GM12875 (cell line): ENCODE measurements around the gene GOLPH3.
"Not testable (repeated sequence)": the region's sequence is repeated elsewhere in the genome, so short reads cannot be mapped to it uniquely, and the experiment has no call there.

Source experiments
- H3K4me3 ChIP-seq: one replicate; pipeline ENCODE4 v1.5.1; 2011; ENCODE audit warnings: low read depth, low read length, control low read depth
- TF ChIP-seq, protein P1 (sequence below): IDR thresholded peaks from 2 replicates; pipeline ENCODE4 v1.5.1; 2011; ENCODE audit warnings: low read depth, mild to moderate bottlenecking, control low read depth, inconsistent platforms, low read length, moderate library complexity, borderline replicate concordance; ENCODE audit not compliant: insufficient read depth

GOLPH3 gene

DNA sequence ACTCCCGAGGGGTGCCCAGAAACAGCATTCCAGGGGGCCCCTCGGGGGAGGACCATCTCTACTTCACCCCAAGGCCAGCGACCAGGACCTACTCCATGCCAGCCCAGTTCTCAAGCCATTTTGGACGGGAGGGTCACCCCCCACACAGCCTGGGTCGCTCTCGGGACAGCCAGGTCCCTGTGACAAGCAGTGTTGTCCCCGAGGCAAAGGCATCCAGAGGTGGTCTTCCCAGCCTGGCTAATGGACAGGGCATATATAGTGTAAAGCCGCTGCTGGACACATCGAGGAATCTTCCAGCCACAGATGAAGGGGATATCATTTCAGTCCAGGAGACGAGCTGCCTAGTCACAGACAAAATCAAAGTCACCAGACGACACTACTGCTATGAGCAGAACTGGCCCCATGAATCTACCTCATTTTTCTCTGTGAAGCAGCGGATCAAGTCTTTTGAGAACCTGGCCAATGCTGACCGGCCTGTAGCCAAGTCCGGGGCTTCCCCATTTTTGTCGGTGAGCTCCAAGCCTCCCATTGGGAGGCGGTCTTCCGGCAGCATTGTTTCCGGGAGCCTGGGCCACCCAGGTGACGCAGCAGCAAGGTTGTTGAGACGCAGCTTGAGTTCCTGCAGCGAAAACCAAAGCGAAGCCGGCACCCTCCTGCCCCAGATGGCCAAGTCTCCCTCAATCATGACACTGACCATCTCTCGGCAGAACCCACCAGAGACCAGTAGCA is 83.9 kb downstream of the GOLPH3 start:
- H3K4me3 ChIP-seq = no peak overlapping the region
- TF ChIP-seq, protein P1, sequence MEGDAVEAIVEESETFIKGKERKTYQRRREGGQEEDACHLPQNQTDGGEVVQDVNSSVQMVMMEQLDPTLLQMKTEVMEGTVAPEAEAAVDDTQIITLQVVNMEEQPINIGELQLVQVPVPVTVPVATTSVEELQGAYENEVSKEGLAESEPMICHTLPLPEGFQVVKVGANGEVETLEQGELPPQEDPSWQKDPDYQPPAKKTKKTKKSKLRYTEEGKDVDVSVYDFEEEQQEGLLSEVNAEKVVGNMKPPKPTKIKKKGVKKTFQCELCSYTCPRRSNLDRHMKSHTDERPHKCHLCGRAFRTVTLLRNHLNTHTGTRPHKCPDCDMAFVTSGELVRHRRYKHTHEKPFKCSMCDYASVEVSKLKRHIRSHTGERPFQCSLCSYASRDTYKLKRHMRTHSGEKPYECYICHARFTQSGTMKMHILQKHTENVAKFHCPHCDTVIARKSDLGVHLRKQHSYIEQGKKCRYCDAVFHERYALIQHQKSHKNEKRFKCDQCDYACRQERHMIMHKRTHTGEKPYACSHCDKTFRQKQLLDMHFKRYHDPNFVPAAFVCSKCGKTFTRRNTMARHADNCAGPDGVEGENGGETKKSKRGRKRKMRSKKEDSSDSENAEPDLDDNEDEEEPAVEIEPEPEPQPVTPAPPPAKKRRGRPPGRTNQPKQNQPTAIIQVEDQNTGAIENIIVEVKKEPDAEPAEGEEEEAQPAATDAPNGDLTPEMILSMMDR = no peak

DNA sequence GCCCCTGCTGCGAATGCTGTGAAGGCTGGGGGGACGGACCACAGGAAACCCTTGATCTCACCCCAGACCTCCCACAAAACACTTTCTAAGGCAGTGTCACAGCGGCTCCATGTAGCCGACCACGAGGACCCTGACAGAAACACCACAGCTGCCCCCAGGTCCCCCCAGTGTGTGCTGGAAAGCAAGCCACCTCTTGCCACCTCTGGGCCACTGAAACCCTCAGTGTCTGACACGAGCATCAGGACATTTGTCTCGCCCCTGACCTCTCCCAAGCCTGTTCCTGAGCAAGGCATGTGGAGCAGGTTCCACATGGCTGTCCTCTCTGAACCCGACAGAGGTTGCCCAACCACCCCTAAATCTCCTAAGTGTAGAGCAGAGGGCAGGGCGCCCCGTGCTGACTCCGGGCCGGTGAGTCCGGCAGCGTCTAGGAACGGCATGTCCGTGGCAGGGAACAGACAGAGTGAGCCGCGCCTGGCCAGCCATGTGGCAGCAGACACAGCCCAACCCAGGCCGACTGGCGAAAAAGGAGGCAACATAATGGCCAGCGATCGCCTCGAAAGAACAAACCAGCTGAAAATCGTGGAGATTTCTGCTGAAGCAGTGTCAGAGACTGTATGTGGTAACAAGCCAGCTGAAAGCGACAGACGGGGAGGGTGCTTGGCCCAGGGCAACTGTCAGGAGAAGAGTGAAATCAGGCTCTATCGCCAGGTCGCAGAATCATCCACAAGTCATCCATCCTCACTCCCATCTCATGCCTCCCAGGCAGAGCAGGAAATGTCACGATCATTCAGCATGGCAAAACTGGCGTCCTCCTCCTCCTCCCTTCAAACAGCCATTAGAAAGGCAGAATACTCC is 84.7 kb downstream of the GOLPH3 start:
- TF ChIP-seq, protein P1 = no peak
- H3K4me3 ChIP-seq = no peak overlapping the region

DNA sequence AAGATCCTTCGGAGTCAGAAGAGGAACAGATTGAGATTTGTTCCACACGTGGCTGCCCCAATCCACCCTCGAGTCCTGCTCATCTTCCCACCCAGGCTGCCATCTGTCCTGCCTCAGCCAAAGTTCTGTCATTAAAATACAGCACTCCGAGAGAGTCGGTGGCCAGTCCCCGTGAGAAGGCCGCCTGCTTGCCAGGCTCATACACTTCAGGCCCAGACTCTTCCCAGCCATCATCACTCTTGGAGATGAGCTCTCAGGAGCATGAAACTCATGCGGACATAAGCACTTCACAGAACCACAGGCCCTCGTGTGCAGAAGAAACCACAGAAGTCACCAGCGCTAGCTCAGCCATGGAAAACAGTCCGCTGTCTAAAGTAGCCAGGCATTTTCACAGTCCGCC is 85.9 kb downstream of the GOLPH3 start:
- TF ChIP-seq, protein P1 = no peak
- H3K4me3 ChIP-seq = no peak overlapping the region

DNA sequence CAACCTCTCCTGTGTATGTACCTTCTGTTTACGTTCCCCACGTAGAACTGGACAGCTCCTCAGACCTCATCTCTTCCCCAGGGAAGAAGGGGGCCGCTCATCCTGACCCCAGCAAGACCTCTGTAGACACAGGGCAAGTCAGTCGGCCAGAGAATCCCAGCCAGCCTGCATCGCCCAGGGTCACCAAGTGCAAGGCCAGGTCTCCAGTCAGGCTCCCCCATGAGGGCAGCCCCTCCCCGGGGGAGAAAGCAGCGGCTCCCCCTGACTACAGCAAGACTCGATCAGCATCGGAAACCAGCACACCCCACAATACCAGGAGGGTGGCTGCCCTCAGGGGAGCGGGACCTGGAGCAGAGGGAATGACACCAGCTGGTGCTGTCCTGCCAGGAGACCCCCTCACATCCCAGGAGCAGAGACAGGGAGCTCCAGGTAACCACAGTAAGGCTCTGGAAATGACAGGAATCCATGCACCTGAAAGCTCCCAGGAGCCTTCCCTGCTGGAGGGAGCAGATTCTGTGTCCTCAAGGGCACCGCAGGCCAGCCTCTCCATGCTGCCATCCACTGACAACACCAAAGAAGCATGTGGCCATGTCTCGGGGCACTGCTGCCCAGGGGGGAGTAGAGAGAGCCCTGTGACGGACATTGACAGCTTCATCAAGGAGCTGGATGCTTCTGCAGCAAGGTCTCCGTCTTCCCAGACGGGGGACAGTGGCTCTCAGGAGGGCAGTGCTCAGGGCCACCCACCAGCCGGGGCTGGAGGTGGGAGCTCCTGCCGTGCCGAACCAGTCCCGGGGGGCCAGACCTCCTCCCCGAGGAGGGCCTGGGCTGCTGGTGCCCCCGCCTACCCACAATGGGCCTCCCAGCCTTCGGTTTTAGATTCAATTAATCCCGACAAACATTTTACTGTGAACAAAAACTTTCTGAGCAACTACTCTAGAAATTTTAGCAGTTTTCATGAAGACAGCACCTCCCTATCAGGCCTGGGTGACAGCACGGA is 86.7 kb downstream of the GOLPH3 start:
- H3K4me3 ChIP-seq = no peak overlapping the region
- TF ChIP-seq, protein P1 = no peak

DNA sequence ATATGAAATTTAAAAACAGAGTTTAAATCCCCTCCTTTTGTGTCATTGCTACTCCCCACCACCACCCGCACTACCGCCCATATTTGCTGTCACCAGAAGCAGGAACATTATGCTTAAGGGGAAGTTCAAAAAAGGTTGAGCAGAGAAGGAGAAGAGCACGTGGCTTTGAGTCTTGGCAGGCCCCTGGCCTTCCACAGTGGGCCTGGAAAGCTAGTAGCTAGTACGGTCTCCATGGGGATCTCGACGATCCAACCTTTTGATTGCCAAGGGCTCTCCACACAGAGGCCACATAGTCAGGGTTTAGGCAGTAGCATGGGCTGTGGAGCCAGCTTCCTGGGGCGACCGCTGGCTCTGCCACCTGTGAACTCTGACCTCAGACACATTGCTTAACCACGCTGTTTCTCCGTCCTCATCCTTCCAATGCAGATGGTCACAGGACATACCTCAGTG is 90.1 kb downstream of the GOLPH3 start:
- no peak overlapping the region for H3K4me3 ChIP-seq
- TF ChIP-seq, protein P1 = no peak

DNA sequence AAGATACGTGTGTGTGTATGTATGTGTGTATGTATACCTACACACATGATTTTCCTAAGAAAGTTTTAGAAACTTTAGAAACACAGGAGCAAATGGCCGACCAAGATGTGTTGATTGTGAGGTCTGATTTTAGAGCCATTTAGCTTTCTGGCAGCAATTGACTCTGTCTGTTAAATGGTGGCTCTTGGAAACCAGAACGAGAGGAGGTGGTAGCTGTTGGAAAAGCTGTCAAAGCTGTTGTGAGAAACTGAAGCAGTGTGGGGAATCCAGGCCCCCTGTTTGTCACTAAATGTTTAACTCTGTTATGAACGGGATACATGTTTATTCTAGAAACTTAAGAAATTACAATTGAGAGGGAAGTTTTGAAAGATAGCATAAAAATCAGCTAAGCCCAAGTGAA is 91.4 kb downstream of the GOLPH3 start:
- H3K4me3 ChIP-seq = no peak overlapping the region

DNA sequence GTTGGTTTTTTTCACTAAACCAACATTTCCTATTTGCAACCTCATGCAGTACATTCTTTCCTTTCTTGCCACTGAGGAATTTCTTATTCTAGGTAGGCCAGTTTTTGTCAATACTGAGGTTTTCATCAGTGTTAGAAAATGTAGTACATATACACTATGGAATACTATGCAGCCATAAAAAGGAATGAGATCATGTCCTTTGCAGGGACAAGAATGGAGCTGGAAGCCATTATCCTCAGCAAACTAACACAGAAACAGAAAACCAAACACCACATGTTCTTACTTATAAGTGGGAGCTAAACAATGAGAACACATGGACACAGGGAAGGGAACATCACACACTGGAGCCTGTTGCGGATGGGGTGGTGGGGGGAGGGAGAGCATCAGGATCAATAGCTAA is 93.6 kb downstream of the GOLPH3 start:
- H3K4me3 ChIP-seq = not testable (repeated sequence)

More for the DNA sequence above, 91.4 kb downstream of the GOLPH3 start:
- TF ChIP-seq, protein P1 = no peak

DNA sequence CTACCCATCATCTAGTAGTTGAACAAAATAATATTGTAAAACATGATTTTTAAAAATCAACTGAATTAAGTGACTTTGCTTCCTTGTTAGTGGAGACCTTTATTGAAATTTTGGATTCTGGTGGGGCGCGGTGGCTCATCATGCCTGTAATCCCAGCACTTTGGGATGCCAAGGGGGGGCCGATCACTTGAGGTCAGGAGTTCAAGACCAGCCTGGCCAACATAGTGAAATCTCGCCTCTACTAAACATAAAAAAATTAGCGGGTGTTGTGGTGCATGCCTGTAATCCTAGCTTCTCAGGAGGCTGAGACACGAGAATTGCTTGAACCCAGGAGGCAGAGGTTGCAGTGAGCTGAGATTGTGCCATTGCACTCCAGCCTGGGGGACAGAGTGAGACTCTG is 95.3 kb downstream of the GOLPH3 start:
- not testable (repeated sequence) for H3K4me3 ChIP-seq
